Activated naive CD4-positive, alpha-beta T cell treated with anti-CD3 and anti-CD28 coated beads, Interleukin-2, amount 10 ng/mL, durations not matched to agents 7 days and 5 days (primary cell): ENCODE data around the gene SGO2.
"Not testable (repeated sequence)": the region's sequence is repeated elsewhere in the genome, so short reads cannot be mapped to it uniquely, and the experiment has no call there.

Experiments used
- CTCF ChIA-PET: fragments of 350-600 bp; sonication (Branson Sonifier 250); formaldehyde crosslinking; loops from one replicate; lab custom pipeline; 2021; ENCODE audit warnings: antibody characterized with exemption; lab: Charles Lee
- DNase-seq: peaks from one replicate; pipeline ENCODE4 v3.0.0-alpha.2; 2020
- H3K27ac Mint-ChIP-seq: one replicate; pipeline ENCODE4 v1.8.0; 2021; ENCODE audit warnings: mild to moderate bottlenecking, moderate library complexity, mixed read lengths
- H3K27me3 Mint-ChIP-seq: one replicate; pipeline ENCODE4 v1.8.0; 2021; ENCODE audit warnings: mild to moderate bottlenecking, mixed read lengths
- H3K36me3 Mint-ChIP-seq: one replicate; pipeline ENCODE4 v1.8.0; 2021; ENCODE audit warnings: mixed read lengths
- H3K4me1 Mint-ChIP-seq: one replicate; pipeline ENCODE4 v1.8.0; 2021; ENCODE audit warnings: mixed read lengths
- H3K4me3 Mint-ChIP-seq: one replicate; pipeline ENCODE4 v1.8.0; 2021; ENCODE audit warnings: mild to moderate bottlenecking, moderate library complexity, mixed read lengths
- H3K9me3 Mint-ChIP-seq: one replicate; pipeline ENCODE4 v1.8.0; 2021; ENCODE audit warnings: mixed read lengths

The SGO2 gene

DNA sequence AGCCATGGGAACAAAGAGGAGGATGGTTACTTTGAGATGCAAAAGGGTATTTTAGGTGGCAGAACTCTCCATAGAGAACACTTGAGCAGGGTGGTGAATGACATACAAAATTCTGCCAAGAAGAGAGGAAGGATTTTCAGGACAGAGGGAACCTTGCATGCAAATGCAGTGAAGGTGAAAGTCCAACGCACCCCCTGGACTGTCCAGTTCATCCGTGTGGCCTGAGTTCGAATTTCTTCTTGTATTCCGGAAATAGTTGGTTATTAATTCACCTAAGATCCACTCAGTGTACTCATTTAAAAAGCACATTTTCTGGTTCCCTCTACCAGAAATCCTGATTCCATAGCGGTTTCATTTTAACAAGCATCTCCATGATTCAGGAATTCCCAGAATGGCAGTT, 65.3 kb downstream of the SGO2 start:
- H3K9me3 Mint-ChIP-seq, result no peaks in the 10 kb centered on the region
- H3K4me1 Mint-ChIP-seq, result peaks cover under 1% of the 10 kb centered on the region
- no peak overlapping the region for H3K27ac Mint-ChIP-seq
- DNase-seq, result no peak
- H3K4me3 Mint-ChIP-seq, result no peak overlapping the region
- CTCF ChIA-PET, result no interaction called here
- H3K27me3 Mint-ChIP-seq, result peaks cover 45% of the 10 kb centered on the region
- H3K36me3 Mint-ChIP-seq, result no peaks in the 10 kb centered on the region

DNA sequence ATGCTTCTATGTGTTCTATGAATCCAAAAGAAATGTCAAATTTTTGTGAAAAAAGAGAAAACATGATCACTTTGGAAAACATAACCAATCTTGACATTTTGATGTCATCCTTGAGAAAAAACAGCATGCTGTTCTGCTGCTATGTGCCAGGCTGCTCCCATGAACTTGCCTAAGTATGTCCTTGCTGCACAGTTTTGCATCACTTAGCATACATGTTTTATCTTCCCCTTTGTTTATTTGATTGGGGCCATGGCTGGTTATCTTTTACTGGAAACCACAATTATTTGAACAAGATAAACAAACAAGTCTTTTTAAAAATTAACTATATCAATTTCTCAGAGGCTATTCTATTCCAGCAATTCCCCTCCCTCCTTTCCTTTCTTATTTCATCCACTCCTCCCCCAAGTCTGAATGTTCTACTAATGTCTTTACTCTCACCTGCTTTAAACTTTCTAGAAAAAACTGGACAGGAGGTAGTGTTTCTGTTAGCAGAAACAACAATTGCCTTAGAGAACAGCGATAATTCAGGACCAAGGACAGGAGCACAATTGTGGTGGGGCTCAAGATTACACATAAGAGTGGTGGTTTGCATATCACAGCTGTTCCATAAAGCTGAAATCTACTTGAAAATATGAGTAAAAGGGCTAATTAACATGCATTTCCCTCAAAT, 66.5 kb downstream of the SGO2 start:
- H3K36me3 Mint-ChIP-seq, result no peaks in the 10 kb centered on the region
- H3K27me3 Mint-ChIP-seq, result peaks cover 42% of the 10 kb centered on the region
- no peak overlapping the region for H3K4me3 Mint-ChIP-seq
- CTCF ChIA-PET, result no interaction called here
- H3K4me1 Mint-ChIP-seq, result no peaks in the 10 kb centered on the region
- no peak overlapping the region for H3K27ac Mint-ChIP-seq
- no peaks in the 10 kb centered on the region for H3K9me3 Mint-ChIP-seq
- DNase-seq, result no peak

GRCh38 chr2:200593905-200594304, 67.9 kb downstream of the SGO2 start:
- Mint-ChIP-seq H3K27me3 (peaks cover 46% of the 10 kb centered on the region), H3K4me1 (no peaks in the 10 kb centered on the region), H3K36me3 (no peaks in the 10 kb centered on the region), H3K4me3 (no peak overlapping the region), H3K9me3 (no peaks in the 10 kb centered on the region), H3K27ac (no peak overlapping the region)
- CTCF ChIA-PET, result no interaction called here
- no peak for DNase-seq

GRCh38 chr2:200595913-200596312, 69.9 kb downstream of the SGO2 start:
- no peak overlapping the region for H3K4me3 Mint-ChIP-seq
- no peaks in the 10 kb centered on the region for H3K4me1 Mint-ChIP-seq
- no peak overlapping the region for H3K27ac Mint-ChIP-seq
- CTCF ChIA-PET, result no interaction called here
- peaks cover 35% of the 10 kb centered on the region for H3K27me3 Mint-ChIP-seq
- no peak for DNase-seq
- no peaks in the 10 kb centered on the region for H3K36me3 Mint-ChIP-seq
- H3K9me3 Mint-ChIP-seq, result no peaks in the 10 kb centered on the region

GRCh38 chr2:200596774-200597570, 71.0 kb downstream of the SGO2 start:
- DNase-seq, result no peak
- Mint-ChIP-seq H3K27ac (no peak overlapping the region), H3K4me3 (no peak overlapping the region), H3K27me3 (peaks cover 32% of the 10 kb centered on the region), H3K4me1 (no peaks in the 10 kb centered on the region), H3K9me3 (no peaks in the 10 kb centered on the region), H3K36me3 (no peaks in the 10 kb centered on the region)
- CTCF ChIA-PET, result no interaction called here

- H3K27ac Mint-ChIP-seq, result no peak overlapping the region
- H3K4me1 Mint-ChIP-seq, result no peaks in the 10 kb centered on the region
- no peaks in the 10 kb centered on the region for H3K9me3 Mint-ChIP-seq
- no peak for DNase-seq
- peaks cover 24% of the 10 kb centered on the region for H3K27me3 Mint-ChIP-seq
- no peak overlapping the region for H3K4me3 Mint-ChIP-seq
- CTCF ChIA-PET, result no interaction called here
- H3K36me3 Mint-ChIP-seq, result no peaks in the 10 kb centered on the region
Measured at GRCh38 chr2:200599206-200599605, 73.2 kb downstream of the SGO2 start.

DNA sequence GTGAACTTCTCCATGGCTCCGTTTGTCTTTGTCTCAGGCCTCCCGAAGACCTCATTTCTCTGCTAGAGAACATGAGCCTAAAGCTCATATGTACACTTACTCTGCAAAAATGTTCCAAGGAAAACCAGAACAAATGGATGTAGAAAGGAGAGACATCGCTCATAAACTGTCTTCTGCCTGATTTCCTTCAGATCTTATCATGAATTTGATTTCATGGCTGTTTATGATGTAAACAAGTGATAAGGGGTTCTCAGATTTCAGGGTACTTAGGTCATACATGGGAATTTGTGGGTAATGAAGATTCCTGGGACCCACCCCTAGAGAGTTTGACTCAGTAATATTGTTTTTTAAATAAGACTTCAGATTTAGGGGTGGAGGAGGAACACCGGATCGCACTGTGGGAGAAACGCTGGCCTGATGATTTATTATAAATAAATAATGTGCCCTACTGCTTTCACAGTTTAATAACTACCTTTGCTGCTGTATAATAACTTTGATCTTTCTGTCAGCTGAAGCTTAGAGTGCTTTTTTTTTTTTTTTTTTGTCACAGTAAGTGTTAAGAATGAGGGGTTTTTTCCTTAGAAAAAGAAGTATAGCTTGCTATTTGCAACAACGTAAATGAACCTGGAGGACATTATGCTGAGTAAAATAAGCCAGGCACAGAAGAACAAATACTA, 74.7 kb downstream of the SGO2 start:
- Mint-ChIP-seq H3K36me3 (no peaks in the 10 kb centered on the region), H3K27ac (no peak overlapping the region), H3K27me3 (peaks cover 19% of the 10 kb centered on the region), H3K4me3 (no peak overlapping the region), H3K4me1 (no peaks in the 10 kb centered on the region), H3K9me3 (no peaks in the 10 kb centered on the region)
- DNase-seq, result no peak
- CTCF ChIA-PET, result no interaction called here

GRCh38 chr2:200602584-200602983, 76.6 kb downstream of the SGO2 start:
- Mint-ChIP-seq H3K36me3 (no peaks in the 10 kb centered on the region), H3K27me3 (peaks cover 10% of the 10 kb centered on the region), H3K4me3 (no peak overlapping the region), H3K9me3 (no peaks in the 10 kb centered on the region), H3K27ac (no peak overlapping the region), H3K4me1 (no peaks in the 10 kb centered on the region)
- DNase-seq, result no peak
- CTCF ChIA-PET, result no interaction called here

DNA sequence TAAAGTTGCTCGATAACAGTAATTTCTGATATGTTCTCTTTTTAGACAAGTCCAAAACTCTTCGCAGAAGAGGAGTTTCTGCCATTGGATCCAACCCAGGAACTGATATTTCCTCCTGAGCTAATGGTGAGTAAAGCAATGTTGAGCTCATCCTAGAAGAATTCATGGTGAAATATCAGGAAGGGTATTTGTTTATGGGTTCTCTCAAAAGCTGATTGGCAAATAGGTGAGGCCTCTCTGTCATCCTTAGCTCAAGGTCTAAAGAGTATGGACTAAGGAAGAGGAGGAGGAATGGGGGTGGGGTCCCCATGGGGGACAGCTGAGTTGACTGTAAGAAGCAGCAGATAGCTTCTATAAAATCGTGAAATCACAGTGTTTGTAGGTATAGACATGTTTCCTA, 78.0 kb downstream of the SGO2 start:
- H3K36me3 Mint-ChIP-seq, result no peaks in the 10 kb centered on the region
- H3K4me1 Mint-ChIP-seq, result no peaks in the 10 kb centered on the region
- H3K27ac Mint-ChIP-seq, result no peak overlapping the region
- CTCF ChIA-PET, result interaction anchor here (0.7 kb wide), 1 partner anchor 25 kb away, joined by 3 read pairs; no protein-coding TSS in a partner anchor
- H3K27me3 Mint-ChIP-seq, result peaks cover 5% of the 10 kb centered on the region
- no peak overlapping the region for H3K4me3 Mint-ChIP-seq
- DNase-seq, result no peak
- H3K9me3 Mint-ChIP-seq, result no peaks in the 10 kb centered on the region

DNA sequence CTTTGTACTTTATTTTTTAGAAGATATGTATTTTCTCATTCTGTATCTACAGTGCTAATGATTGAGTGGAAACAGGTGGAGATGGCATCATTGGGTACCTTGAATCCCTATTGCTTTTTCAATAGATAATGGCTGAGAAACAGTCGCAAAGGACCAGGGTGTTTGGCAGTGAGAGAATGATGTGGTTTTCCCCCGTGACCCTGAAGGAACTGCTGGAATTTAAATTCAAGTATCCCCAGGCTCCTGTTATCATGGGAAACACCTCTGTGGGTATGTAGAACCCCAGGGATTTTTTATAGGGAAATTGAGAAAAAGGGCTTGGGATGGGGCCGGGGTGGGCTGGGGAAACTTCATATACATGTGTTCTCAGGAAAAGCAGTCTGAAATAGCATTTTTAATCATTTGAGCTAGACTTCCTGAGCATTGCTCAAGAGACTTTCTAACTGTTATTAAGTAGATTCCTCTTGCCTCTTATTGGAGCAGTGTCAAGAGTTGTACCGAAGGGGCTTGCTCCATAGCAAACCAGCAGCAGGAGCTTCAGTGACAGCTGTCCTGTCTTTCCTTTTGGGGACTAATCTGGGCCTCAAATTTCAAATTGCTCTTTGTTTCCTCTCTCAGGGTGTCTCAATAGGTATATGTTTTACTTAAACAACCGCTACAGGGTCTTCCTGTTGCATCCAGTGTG, 78.7 kb downstream of the SGO2 start:
- no peaks in the 10 kb centered on the region for H3K27me3 Mint-ChIP-seq

GRCh38 chr2:200608341-200609027, 82.5 kb downstream of the SGO2 start:
- CTCF ChIA-PET, result no interaction called here
- DNase-seq, result no peak
- Mint-ChIP-seq H3K4me1 (no peaks in the 10 kb centered on the region), H3K27ac (no peak overlapping the region), H3K36me3 (no peaks in the 10 kb centered on the region), H3K27me3 (peaks cover 4% of the 10 kb centered on the region), H3K4me3 (no peak overlapping the region), H3K9me3 (no peaks in the 10 kb centered on the region)

More for the DNA sequence above, 78.7 kb downstream of the SGO2 start:
- Mint-ChIP-seq H3K4me3 (no peak overlapping the region), H3K4me1 (no peaks in the 10 kb centered on the region), H3K27ac (no peak overlapping the region), H3K9me3 (no peaks in the 10 kb centered on the region), H3K36me3 (no peaks in the 10 kb centered on the region)
- no peak for DNase-seq
- CTCF ChIA-PET, result no interaction called here

- DNase-seq, result no peak
- H3K9me3 Mint-ChIP-seq, result no peaks in the 10 kb centered on the region
- peaks cover 4% of the 10 kb centered on the region for H3K27me3 Mint-ChIP-seq
- no peaks in the 10 kb centered on the region for H3K4me1 Mint-ChIP-seq
- H3K4me3 Mint-ChIP-seq, result no peak overlapping the region
- CTCF ChIA-PET, result no interaction called here
- H3K36me3 Mint-ChIP-seq, result no peaks in the 10 kb centered on the region
- no peak overlapping the region for H3K27ac Mint-ChIP-seq
Measured at GRCh38 chr2:200609028-200609614, 83.1 kb downstream of the SGO2 start.

DNA sequence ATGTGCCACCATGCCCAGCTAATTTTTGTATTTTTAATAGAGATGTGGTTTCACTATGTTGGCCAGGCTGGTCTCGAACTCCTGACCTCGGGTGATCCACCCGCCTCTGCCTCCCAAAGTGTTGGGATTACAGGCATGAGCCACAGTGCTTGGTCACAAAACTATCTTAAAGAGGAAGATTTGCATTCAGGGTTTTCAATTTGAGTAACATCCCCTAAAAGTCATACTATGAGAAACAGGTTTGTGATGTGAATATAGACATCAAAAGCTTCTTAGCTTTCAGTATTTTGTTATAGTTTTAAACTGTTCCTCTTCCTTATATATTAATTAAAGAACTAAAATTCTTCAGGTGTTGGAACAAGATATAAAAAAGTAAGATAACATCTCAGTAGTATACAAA, 84.2 kb downstream of the SGO2 start:
- H3K36me3 Mint-ChIP-seq, H3K27me3 Mint-ChIP-seq, DNase-seq, H3K4me1 Mint-ChIP-seq, H3K27ac Mint-ChIP-seq, H3K9me3 Mint-ChIP-seq, H3K4me3 Mint-ChIP-seq, CTCF ChIA-PET: not testable (repeated sequence)
